Measurements from ENCODE around the gene MMP10. TPM values are rescaled to one million over a fixed set of nuclear protein-coding genes. Genes with fewer than 3 reads are reported as not detected.

Gene MMP10
- total and polyA plus RNA-seq, 4 donors = 0.58 to 14.2 (median 1.6) TPM

GRCh38 chr11:102770191-102770590 is 10.2 kb downstream of the MMP10 start:
- TF ChIP-seq, protein P1, sequence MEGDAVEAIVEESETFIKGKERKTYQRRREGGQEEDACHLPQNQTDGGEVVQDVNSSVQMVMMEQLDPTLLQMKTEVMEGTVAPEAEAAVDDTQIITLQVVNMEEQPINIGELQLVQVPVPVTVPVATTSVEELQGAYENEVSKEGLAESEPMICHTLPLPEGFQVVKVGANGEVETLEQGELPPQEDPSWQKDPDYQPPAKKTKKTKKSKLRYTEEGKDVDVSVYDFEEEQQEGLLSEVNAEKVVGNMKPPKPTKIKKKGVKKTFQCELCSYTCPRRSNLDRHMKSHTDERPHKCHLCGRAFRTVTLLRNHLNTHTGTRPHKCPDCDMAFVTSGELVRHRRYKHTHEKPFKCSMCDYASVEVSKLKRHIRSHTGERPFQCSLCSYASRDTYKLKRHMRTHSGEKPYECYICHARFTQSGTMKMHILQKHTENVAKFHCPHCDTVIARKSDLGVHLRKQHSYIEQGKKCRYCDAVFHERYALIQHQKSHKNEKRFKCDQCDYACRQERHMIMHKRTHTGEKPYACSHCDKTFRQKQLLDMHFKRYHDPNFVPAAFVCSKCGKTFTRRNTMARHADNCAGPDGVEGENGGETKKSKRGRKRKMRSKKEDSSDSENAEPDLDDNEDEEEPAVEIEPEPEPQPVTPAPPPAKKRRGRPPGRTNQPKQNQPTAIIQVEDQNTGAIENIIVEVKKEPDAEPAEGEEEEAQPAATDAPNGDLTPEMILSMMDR (IDR thresholded peaks at IDR 0.05; ENCODE audit: control extremely low read depth, extremely low read depth) = no peak
- ATAC-seq (ENCODE audit: insufficient read depth, low FRiP score) = no peak
- Histone ChIP-seq H3K27ac (ENCODE audit: low read depth in 1 of 2, low read length in 1 of 2) (no peak overlapping the region), H3K4me3 (no peak overlapping the region), H3K9me3 (ENCODE audit: control insufficient read depth in 4 of 4, insufficient read depth in 3 of 4, low read length in 3 of 4) (no peaks in the 10 kb centered on the region), H3K4me1 (ENCODE audit: control insufficient read depth in 5 of 5, insufficient read depth in 5 of 5, low read length in 5 of 5) (no peaks in the 10 kb centered on the region), H3K36me3 (ENCODE audit: control insufficient read depth in 4 of 4, insufficient read depth in 4 of 4, low read length in 4 of 4) (no peaks in the 10 kb centered on the region), H3K9ac (ENCODE audit: insufficient read depth in 1 of 2, low read length in 2 of 2) (no peak overlapping the region), H3K27me3 (ENCODE audit: control insufficient read depth in 3 of 3, insufficient read depth in 3 of 3, low read length in 2 of 3) (no peaks in the 10 kb centered on the region)
- DNase-seq = no peak

- H3K9me3 ChIP-seq (ENCODE audit: control insufficient read depth in 4 of 4, insufficient read depth in 3 of 4, low read length in 3 of 4) = no peaks in the 10 kb centered on the region
- DNase-seq (no peak), ATAC-seq (ENCODE audit: insufficient read depth, low FRiP score) (no peak)
- H3K9ac ChIP-seq (ENCODE audit: insufficient read depth in 1 of 2, low read length in 2 of 2) = no peak overlapping the region
- WGBS, 2 donors = 59 to 68% methylated on average over 18 of the region's 18 CpGs
- H3K4me1 ChIP-seq (ENCODE audit: control insufficient read depth in 5 of 5, insufficient read depth in 5 of 5, low read length in 5 of 5) = no peaks in the 10 kb centered on the region
- TF ChIP-seq, protein P1 (IDR thresholded peaks at IDR 0.05; ENCODE audit: control extremely low read depth, extremely low read depth) = no peak
- no peaks in the 10 kb centered on the region for H3K36me3 ChIP-seq (ENCODE audit: control insufficient read depth in 4 of 4, insufficient read depth in 4 of 4, low read length in 4 of 4)
- H3K27ac ChIP-seq (ENCODE audit: low read depth in 1 of 2, low read length in 1 of 2) = no peak overlapping the region
- H3K4me3 ChIP-seq = no peak overlapping the region
- H3K27me3 ChIP-seq (ENCODE audit: control insufficient read depth in 3 of 3, insufficient read depth in 3 of 3, low read length in 2 of 3) = no peaks in the 10 kb centered on the region
Observed at GRCh38 chr11:102767800-102768199, 12.6 kb downstream of the MMP10 start.

- 82 to 88% methylated on average over 2 of the region's 2 CpGs for WGBS, 2 donors
- H3K36me3 ChIP-seq (ENCODE audit: control insufficient read depth in 4 of 4, insufficient read depth in 4 of 4, low read length in 4 of 4) = no peaks in the 10 kb centered on the region
- no peaks in the 10 kb centered on the region for H3K27me3 ChIP-seq (ENCODE audit: control insufficient read depth in 3 of 3, insufficient read depth in 3 of 3, low read length in 2 of 3)
- H3K27ac ChIP-seq (ENCODE audit: low read depth in 1 of 2, low read length in 1 of 2) = no peak overlapping the region
- TF ChIP-seq, protein P1 (IDR thresholded peaks at IDR 0.05; ENCODE audit: control extremely low read depth, extremely low read depth) = no peak
- peaks cover 0 to 1% (median 0%) of the 10 kb centered on the region in 5 donors for H3K4me1 ChIP-seq (ENCODE audit: control insufficient read depth in 5 of 5, insufficient read depth in 5 of 5, low read length in 5 of 5)
- H3K4me3 ChIP-seq = no peak overlapping the region
- DNase-seq (no peak), ATAC-seq (ENCODE audit: insufficient read depth, low FRiP score) (no peak)
- H3K9ac ChIP-seq (ENCODE audit: insufficient read depth in 1 of 2, low read length in 2 of 2) = no peak overlapping the region
- H3K9me3 ChIP-seq (ENCODE audit: control insufficient read depth in 4 of 4, insufficient read depth in 3 of 4, low read length in 3 of 4) = no peaks in the 10 kb centered on the region
Observed at GRCh38 chr11:102763440-102763839, 17.0 kb downstream of the MMP10 start.

DNA sequence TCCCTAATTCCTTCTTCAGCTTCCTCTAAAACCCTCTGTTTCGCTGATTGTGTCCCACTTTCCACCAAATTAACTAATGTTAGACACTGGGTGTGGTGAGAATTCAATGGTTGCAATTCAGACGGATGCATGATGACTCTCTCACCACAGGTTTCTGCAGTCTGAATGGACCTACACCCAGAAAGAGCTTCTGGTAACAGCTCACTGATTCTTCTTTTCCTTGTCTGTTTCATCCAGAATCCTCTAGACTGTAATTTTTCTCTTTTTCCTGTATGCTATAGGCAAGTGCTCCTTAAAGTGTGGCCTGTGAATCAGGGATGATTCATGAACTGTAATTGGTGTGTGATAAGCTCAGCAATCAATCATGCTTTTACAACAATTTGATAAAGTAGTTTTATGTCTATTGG is 18.1 kb downstream of the MMP10 start:
- Histone ChIP-seq H3K27ac (ENCODE audit: low read depth in 1 of 2, low read length in 1 of 2) (no peak overlapping the region), H3K4me3 (no peak overlapping the region), H3K9me3 (ENCODE audit: control insufficient read depth in 4 of 4, insufficient read depth in 3 of 4, low read length in 3 of 4) (no peaks in the 10 kb centered on the region), H3K4me1 (ENCODE audit: control insufficient read depth in 5 of 5, insufficient read depth in 5 of 5, low read length in 5 of 5) (peaks cover 0 to 2% (median 0%) of the 10 kb centered on the region in 5 donors), H3K9ac (ENCODE audit: insufficient read depth in 1 of 2, low read length in 2 of 2) (no peak overlapping the region), H3K27me3 (ENCODE audit: control insufficient read depth in 3 of 3, insufficient read depth in 3 of 3, low read length in 2 of 3) (no peaks in the 10 kb centered on the region), H3K36me3 (ENCODE audit: control insufficient read depth in 4 of 4, insufficient read depth in 4 of 4, low read length in 4 of 4) (no peaks in the 10 kb centered on the region)
- DNase-seq (no peak), ATAC-seq (ENCODE audit: insufficient read depth, low FRiP score) (no peak)
- WGBS, 2 donors = 57 to 75% methylated on average over 2 of the region's 2 CpGs
- TF ChIP-seq, protein P1 (IDR thresholded peaks at IDR 0.05; ENCODE audit: control extremely low read depth, extremely low read depth) = no peak

Measured in lung (tissue), 12 donors.